DMS153 (cell line): ENCODE data around the gene SMARCA2.

Source experiments
- DNase-seq: peaks from one replicate; lab custom pipeline; 2025; lab: John Stamatoyannopoulos, UW

The SMARCA2 gene

DNA sequence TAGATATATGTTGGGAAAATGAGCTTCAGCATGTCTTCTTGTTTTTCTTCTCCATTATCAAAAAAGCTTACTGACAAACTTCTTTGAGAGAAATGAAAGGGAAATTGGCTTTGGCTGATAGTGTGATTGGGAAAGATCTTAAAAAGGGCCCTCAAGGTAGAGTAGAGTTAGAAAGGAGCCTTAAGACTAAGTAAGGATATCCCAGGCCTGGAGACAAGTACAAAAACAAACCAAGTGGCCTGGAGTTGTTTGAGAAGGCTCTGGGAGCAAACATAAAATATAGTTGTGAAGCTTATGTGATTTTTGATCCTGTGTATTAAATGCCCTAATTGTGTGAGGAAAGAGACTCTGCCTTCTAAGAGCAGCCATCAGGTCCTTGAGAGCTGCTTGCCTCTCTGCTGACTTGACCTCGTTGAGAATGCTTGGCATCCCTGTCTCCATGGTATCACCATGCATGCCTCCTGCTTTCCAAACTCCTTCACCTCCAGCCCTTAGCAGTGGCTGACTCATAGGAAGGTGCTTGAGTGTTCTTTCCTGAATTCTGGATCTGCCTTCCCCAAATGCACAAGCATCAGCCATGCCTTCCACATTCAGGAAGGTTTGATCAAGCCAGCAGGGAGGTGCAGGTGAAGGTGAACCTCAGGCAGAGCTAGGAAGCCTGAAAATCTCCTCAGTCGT is 78.9 kb downstream of the SMARCA2 start:
- no peak for DNase-seq

DNA sequence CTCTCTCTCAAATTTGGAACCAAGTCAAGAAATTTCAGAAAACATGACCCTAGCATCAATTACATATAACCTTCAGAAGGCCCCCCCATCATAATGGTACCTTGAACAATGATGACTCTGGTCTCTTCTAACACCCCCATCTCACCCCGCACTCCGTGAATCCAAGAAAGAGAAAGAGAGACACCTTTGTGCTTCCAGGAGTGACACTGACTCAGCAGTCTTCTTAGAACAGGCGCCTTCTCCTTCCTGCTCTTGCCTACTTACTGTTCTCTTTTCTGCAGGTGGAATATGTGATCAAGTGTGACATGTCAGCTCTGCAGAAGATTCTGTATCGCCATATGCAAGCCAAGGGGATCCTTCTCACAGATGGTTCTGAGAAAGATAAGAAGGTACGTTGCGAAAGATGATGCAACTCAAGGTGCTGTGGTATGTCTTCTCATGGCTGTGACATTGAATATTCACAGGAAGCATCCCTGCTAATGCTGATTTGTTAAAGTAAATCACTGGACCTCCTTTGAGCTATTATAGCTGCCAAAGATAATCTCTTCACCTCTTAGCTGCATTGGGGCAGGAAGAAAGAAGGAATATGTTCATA is 81.3 kb downstream of the SMARCA2 start:
- DNase-seq: no peak

DNA sequence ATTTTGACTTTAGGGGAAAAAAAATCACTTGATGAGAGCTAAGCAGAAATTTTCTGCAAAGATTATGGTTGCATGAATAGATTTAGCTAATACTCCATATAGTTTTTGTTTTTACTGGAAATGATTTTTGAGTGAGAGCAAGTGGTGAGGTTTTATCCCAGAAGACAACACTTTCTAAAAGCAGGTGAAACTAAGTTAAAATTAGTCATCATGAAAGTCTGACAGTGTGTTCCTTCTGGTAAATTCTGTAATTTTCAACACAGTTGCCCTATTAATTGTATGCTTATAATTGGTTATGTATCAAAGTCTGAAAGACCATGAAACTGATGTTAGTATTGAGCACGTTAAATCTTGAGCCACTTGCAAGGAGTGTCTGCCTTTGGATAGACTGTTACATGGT is 91.5 kb downstream of the SMARCA2 start:
- DNase-seq: no peak

DNA sequence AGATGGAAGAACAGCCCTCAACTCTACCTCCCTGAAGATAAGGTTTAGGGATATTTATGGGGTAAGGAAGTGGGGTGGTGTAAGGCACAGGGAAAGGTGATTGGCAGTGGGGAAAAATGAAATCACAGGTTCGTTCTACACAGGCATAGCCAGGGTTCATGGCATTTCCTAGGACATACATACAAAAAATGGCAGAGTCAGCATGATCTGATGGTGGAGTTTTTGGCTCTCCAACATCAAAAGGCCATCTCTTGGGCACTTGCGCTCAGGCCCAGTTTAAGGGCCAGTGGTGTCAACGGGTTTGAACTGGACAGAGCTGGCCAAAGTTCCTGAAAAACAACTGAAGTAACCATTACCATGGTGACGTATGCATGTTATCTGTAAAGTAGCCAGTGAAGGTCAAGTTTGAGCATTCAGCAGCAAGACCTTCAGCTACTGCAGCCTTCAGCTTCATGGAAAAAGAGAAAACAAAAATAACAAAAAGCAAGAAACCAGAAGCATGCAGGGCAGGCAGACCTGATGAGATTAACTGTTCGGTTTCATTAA is 92.8 kb downstream of the SMARCA2 start:
- no peak for DNase-seq

DNA sequence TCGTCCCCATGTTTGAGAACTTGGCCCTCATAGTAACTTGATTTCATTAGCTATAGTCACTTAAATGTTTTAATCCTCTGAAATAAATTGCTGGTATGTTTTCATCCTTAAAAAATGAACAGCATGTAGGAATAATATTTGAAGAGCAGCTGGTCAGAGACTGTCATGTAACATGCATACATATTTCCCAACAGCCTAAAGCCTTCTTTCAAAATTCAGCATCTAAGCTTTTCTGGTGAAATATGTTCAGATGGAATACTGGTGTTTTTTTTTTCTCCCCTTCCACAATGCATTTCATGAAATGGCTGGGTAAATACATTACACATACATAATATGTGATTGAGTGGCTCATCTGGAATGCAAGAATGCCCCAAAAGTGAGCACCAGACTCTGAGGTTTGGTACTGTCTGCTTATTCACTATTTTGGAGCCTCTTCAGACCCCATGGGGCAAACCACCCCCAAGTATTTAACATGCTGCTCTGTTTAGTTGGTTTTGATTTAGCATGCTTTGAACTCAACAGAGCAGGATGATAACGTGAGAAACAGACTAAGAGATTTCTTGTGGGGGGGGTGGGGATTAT is 94.0 kb downstream of the SMARCA2 start:
- no peak for DNase-seq

DNA sequence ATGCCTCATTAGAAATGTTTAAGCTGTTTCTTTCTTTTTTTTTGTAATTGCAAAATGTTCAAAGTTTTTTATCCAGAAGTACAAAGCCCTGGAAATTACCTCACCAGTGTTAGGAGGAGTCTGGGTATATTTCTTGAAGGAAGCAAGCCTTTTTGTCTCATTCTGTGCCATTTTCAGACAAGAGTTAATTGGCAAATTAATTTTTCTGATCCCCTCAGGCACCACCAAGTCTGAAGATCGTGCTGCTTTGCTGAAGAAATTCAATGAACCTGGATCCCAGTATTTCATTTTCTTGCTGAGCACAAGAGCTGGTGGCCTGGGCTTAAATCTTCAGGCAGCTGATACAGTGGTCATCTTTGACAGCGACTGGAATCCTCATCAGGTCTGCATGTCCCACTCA is 94.9 kb downstream of the SMARCA2 start:
- no peak for DNase-seq

DNA sequence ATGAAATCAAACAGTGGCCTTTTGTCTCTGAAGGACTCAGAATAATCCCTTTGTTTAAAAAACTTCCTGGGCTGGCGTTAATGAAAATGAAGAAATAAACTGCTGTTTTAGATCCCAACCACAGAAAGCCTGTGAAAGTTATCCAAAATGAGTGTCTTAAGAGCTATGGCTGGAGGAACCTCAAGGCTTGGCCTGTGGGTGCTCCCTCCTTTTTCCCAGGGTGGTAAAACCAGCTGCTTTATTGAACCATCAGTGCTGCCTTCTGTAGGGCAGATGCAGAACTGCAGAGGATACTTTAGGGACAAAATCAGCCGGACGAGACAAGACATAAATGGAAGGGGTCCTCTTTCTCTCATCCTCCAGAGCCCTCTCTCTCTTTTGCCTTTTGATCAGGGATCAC is 100.9 kb downstream of the SMARCA2 start:
- DNase-seq: no peak

DNA sequence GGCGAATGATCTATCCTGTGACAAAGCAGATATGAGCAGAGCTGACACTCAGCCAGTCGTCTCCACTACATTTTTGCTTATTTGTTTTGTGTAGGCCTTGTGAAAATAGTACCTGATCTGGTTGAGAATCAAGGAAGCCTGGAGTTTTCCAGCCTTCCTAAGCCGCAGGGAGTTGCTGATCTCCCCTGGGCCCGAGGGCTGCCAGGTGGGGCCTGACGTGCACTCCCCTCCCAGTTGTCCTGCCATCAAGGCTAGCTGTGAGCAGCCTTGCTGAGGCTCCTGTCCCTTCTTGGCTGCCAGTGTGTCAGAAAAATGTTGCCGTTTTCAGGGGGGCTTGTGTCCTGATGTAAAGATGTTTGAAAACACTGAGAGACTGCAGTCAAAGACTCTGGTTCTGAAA is 102.4 kb downstream of the SMARCA2 start:
- DNase-seq: no peak

DNA sequence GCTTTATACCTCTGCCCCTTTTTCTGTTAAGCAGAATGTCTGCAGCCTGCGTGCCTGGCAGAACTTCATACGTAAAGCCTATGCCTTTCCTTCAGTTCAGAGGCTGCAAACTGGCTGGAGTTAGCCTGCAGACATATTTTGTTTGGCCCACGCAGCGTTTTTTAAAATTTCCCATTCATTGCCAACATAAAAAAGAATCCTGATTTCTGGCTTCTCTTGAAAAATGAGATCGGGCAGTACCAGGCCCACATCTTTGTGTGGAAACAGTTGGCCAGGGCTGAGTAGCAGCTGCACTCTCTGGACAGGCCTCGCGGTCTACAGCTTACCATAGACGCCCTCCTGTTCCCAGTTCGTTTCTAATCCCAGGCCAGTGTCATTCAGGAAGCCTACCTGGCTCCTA is 104.4 kb downstream of the SMARCA2 start:
- no peak for DNase-seq

DNA sequence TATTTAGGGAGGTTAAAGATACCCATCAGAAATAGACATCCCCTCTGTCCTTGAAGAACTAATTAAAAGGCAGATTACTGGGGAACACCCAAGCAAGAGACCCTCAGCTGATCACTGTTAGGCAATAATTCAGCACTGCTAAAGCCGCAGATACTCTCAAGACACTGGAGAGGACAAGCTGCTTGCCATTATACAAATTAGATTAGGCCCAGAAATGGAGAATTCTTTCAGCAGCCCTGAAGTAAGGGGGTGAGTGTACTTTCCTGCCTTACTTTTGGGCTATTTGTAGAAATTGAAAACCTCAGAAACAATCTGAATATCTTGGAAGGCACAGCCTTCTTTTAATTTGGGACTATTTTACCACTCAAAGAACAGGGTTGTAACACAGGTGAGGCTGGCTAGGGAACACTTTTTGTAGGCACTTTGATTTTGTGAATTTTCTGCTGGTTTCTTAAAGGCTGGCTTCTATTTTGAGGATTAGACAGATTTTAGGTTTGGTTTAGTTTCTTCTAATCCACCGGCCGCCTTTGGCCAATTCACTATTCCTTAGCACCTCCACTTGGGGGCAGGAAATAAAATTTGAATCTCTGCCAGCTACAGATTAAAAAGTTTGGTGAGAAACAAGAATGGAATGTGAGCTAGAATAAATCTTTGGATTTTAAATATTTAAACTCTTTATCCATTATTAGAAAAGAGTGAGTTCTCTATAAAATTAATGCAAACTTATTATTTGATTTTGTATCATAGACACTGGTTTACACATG is 106.0 kb downstream of the SMARCA2 start:
- no peak for DNase-seq

DNA sequence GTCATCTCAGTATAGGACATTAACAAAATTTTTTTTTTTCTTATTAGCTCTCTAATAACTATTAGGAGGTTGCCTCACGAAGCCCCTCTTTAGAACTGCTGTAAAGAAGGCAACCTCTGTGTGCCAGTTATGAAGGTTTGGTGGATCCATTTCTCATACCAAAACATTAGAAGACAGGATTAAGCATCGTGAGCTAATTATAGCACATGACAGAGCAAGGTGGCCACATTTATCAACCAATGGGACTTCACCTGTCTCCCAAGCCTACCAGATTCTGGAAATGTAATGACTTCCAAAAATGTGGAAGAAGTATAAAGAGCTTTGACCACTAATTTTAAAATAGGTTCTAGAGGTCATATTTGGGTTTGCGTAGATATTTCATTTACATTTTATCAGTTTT is 107.2 kb downstream of the SMARCA2 start:
- DNase-seq: no peak

DNA sequence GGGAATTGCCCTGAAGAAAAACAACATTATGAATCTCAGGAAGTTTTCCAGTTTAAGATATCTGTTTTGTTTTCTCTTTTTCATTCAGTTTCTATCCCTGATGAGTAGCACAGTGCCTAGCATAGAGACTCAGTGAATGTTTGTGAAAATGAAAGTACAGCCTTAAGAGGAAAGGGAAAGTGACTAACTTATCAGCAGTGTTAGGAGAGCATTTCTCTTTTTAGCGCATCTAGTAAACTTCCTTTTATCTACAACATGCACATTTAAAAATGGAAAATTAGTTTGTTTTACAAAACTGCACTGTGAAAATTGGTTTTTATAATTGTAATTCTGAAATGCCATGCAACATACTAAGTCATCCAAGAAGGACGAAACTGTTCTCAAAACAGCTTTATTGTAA is 110.8 kb downstream of the SMARCA2 start:
- no peak for DNase-seq

DNA sequence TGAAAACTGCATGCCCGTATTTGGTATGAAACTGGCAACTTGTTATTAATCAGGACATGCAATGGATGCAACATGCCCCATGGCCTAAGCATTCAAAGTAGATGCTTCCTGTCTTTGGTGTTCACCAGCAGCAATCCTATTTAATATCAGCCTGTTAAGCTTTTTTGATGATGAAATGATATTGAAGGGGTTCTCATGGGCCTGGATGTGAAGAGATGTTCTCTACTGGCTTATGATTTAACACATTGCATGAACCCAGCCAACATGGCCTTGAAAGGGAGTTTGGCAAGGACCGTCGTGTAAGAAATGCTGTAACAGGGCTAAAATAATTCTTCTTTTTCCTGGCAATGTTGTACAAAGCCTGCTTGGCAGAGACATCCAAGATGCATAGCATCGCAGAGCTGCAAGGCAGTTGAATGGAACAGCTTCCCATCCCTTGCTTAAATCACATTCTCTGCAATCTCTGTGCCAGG is 111.2 kb downstream of the SMARCA2 start:
- DNase-seq: no peak

DNA sequence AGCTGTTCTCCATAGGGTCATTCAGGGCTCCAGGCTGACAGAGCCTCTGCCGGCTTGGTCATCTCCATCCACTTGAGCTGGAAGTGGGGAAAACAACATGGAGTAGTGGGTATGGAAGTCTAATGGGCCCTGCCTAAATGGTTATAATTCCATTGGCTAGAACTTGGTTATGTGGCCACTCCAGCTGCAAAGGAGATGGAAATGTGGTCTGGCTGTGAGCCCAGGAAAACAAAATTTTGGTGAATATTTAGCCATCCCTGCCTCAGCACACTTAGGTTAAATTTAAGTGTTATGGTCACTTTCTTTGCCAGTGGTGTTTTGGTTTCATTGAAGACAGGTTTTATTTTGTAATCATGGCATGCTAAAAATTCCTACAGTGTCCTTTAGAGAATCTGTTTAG is 112.3 kb downstream of the SMARCA2 start:
- no peak for DNase-seq

DNA sequence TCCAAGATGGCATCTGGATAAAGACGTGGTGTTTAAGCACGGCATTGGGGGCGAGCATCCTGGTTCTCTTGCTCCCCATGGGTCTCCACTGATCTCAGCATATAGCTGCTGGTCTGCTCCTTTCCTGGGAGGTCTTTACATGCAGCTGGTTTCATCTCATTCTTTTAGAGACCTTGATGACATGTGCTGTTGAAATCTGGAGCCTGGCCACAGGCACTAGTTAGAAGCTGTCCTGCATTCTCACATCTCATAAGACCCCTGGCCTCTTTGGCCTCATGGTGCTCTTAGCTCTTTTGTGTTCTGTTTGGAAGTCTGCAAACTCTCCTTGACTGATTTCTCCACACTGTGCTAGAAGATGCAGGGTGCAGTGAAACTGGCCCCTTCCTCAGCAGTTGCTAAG is 113.0 kb downstream of the SMARCA2 start:
- DNase-seq: no peak

DNA sequence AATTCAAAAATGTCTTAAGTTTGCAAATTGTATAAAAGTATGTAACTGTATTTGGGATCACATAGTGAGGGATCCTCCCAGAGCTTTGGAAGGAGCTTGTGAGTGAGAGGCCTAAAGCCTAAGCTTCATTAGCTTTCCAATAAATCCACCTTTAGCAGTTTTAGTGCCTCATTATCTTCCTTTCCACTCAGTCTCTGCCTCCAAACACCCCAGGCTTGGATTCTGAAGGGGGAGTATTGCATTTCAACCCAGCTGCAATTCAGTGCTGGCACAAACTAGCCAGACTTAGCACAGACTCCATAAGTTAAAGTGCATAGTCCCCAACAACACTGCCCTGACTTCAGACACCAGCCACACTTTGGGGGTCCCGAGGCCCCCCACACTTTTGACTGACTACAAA is 113.5 kb downstream of the SMARCA2 start:
- no peak for DNase-seq

DNA sequence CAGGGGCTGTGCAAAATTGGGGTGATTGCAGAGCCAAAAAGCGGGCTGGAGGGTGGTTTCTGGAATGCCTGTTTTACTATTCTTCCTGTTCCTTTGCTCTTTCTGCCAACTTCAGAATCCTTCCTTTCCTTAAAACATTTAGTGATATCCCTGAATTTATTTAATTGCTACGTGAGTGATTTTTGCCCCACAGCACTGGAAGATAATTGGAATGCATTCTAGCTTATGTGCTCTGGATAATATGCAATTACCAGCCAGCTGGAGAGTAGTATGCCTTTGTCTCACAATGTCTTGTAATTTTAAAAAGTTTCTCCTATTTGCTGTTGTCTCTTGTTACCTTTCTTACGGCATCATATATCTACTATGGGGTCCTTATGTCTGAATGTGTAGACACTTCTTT is 115.8 kb downstream of the SMARCA2 start:
- no peak for DNase-seq

DNA sequence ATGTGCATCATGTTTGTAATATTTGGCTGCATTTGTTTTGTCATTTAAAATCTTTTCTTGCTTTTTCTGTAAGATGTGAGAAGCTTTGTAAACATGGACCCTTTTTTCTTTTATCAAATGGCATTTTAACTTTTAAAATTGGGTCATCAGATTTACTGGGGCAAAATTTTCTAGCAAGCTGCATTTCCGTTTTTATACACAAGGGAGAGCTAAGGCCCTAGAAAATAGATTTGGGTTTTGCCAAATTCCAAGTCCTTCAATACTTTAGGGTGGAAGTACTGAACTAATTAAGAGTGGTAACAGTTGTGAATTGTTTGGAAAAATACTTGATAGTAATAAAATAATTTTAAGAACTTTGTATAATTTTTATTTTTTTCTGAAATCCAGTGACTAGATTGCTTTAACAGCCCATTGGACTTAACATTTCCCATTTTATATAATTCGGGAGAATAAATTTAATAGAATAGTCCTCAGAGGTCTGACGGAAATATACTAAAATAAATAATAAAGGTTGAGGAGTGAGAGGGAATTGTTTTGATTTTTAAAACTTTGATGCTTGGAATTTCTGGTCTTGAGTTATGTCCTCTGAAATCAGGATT is 117.4 kb downstream of the SMARCA2 start:
- no peak for DNase-seq

DNA sequence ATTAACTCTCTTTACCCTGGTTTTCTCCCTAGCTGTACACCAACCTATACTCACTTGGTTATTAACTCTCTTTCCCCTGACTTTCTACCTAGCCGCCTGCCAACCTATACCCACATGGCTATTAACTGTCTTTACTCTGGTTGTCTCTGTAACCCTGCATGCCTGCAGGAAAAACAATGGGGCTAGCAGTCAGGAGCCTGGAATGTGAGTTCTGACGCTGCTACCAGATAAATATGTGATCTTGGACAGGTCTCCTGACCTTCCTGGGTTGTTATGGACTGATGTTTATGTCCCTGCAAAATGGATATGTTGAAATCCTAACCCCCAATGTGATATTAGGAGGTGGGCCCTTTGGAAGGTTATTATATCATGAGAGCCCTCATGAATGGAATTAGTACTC is 119.2 kb downstream of the SMARCA2 start:
- no peak for DNase-seq

DNA sequence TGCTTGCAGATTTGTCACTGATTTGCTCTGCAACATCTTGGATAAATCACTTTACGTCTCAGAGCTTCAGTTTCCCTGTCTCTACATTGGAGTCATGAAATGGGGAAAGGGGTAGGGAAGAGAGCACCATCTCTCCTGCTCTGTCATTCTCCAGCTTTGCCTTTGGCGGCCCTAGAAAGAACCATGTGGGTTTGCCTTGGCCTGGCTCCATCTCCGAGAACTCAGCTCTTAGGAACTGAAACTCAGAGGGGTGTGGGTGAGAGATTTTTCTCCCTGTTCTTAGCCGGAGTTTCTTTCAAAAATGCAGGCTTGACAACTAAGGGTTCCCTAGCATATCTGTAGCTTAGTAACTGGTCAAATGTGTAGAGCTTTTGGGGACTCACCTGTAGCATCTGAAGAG is 123.5 kb downstream of the SMARCA2 start:
- DNase-seq: no peak

DNA sequence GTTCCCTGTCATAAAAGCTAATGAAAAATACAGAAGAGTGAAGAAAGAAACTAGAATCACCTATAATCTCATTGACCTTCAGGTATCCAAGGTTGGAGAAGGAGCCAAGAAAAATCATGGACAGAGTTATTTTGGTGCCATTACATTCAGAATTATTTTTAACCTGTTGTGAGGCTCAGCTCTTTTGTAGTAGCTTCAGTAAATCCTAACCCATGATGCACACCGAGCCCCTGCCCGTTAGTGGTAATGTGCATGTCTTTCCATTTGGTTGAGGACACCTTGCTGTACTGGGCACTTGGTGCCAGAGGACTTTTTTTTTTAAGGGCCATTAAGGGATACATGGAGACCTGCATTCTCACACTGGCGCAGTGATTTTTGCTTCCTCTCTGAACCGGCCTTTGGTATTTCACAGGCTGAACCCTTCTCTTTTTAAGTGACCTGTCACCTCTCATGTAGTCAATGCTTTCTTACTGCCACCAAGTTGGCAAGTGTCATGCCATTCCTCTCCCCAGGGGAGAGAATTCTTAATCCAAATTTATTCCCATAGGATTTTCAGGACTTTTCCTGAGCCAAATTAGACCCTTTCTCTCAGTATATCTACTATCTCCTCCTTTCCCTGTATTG is 125.6 kb downstream of the SMARCA2 start:
- DNase-seq: no peak

DNA sequence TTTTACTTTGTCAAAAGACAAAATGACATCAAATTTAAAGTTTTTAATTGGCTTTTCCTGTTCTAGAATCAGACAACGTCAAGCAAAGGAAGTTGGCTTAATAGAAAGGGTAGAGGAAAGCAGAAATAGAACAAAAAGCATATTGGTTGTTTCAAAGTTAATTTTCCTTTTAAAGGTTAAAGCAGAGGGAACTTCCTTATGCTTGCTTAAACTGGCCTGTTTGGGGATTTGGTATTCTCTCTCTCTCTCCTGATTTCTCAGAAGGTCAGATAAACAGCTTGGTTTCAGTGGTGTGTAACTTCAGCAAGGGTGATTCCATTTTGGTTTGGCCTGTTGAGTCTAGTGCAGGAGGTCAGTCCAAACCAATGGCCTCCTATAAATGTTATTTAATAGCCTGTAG is 127.1 kb downstream of the SMARCA2 start:
- DNase-seq: no peak
